Muscle layer of duodenum (tissue), 2 donors: Measurements from ENCODE around the gene CPED1.

Experiments
- H3K27ac ChIP-seq: one replicate; pipeline ENCODE4 v1.7.0; 2013; ENCODE audit warnings: mild to moderate bottlenecking, low read length
- H3K27me3 ChIP-seq: one replicate; pipeline ENCODE4 v1.7.0; 2013; ENCODE audit warnings: low read depth, mild to moderate bottlenecking, control low read depth, low read length
- H3K36me3 ChIP-seq, 2 donors: one replicate each; pipeline ENCODE4 v1.7.0; 2013; ENCODE audit warnings: low read length in 2 of 2, control low read depth in 1 of 2, mild to moderate bottlenecking in 1 of 2; ENCODE audit not compliant: insufficient read depth in 2 of 2, control insufficient read depth in 1 of 2
- H3K4me1 ChIP-seq, 2 donors: one replicate each; pipeline ENCODE4 v1.7.0; 2013; ENCODE audit warnings: low read length in 2 of 2, mild to moderate bottlenecking in 2 of 2, control low read depth in 1 of 2, moderate library complexity in 1 of 2; ENCODE audit not compliant: insufficient read depth in 2 of 2, control insufficient read depth in 1 of 2
- H3K4me3 ChIP-seq, 2 donors: one replicate each; pipeline ENCODE4 v1.7.0; 2013; ENCODE audit warnings: low read length in 2 of 2, low read depth in 1 of 2, mild to moderate bottlenecking in 1 of 2
- H3K9me3 ChIP-seq, 2 donors: one replicate each; pipeline ENCODE4 v1.7.0; 2013; ENCODE audit warnings: low read length in 2 of 2, control low read depth in 1 of 2, mild to moderate bottlenecking in 1 of 2; ENCODE audit not compliant: control insufficient read depth in 1 of 2
- donor health status: healthy.

The CPED1 gene

DNA sequence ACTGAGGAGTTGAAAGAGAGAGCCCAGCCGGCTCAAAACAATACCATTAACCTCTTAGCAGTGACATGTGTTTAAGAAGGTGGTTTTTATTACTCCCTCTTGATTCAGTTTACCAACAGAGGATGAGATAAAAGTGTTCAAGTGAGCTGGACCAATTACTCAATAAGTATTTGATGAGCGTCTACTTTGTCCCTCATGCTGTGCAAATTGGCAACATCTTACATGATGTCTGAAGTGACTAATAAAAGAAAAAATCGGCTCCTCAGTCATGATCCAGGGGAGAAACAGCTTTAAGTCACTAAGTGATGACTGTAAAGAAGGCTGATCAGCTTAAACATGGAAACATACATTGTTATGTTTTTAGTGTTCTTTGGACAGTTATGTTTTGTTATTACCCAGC is 348.1 kb downstream of the CPED1 start:
- no peaks in the 10 kb centered on the region for H3K9me3 ChIP-seq
- no peak overlapping the region for H3K27ac ChIP-seq
- H3K36me3 ChIP-seq: no peaks in the 10 kb centered on the region
- H3K4me3 ChIP-seq: no peak overlapping the region
- H3K27me3 ChIP-seq: peaks cover 14% of the 10 kb centered on the region
- no peaks in the 10 kb centered on the region for H3K4me1 ChIP-seq

DNA sequence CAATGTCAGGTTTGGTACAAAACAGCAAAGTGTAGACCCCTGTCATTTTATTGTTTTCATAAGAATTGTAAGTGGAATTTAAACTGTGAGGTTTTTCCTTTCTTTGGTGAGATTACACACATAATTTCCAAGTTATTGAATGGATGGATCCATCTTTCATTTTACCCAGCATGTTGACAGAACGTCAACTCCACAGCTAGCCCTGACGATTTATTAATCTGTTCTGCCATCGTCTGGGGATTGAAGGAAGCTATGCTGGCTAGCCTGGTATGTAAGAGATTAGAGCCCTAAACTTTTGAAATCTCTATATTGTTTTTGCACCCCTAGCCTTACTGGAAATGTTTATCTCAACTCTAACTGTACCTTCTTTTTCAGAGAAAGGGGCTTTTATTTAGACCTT is 348.9 kb downstream of the CPED1 start:
- H3K4me1 ChIP-seq: no peaks in the 10 kb centered on the region
- no peaks in the 10 kb centered on the region for H3K36me3 ChIP-seq
- H3K27ac ChIP-seq: no peak overlapping the region

DNA sequence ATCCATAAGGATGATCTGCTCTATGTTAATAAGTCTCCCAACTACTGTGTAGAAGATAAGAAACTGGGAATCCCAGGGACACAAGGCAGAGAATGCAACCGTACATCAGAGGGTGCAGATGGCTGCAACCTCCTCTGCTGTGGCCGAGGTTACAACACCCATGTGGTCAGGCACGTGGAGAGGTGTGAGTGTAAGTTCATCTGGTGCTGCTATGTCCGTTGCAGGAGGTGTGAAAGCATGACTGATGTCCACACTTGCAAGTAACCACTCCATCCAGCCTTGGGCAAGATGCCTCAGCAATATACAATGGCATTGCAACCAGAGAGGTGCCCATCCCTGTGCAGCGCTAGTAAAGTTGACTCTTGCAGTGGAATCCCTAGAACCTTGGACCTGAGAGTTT is 350.6 kb downstream of the CPED1 start:
- H3K4me3 ChIP-seq: no peak overlapping the region
- peaks cover 4% of the 10 kb centered on the region for H3K27me3 ChIP-seq
- no peaks in the 10 kb centered on the region for H3K9me3 ChIP-seq
- H3K36me3 ChIP-seq: no peaks in the 10 kb centered on the region
- no peaks in the 10 kb centered on the region for H3K4me1 ChIP-seq
- H3K27ac ChIP-seq: no peak overlapping the region

More for the DNA sequence above, 348.9 kb downstream of the CPED1 start:
- Histone ChIP-seq H3K4me3 (no peak overlapping the region), H3K9me3 (no peaks in the 10 kb centered on the region), H3K27me3 (peaks cover 6% of the 10 kb centered on the region)

DNA sequence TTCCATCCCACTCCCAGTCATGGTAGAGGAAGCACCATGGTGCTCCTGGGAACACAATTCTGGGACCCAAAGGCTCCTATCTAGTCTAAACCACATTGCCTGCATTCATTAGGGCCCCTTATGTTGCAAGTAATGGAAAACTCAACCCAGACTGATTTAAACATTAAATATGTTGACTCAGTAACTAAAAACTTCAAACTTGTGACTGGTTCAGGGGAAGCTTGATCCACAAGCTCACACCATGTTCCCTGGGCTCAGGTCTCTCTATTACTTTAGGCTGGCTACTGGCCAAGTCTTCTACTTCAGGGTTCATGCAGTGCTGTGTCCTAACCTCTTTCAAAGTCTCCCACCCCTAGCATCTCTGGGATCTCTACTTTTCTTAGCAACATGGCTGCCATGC is 353.4 kb downstream of the CPED1 start:
- no peaks in the 10 kb centered on the region for H3K4me1 ChIP-seq
- peaks cover 0 to 1% of the 10 kb centered on the region in 2 donors for H3K36me3 ChIP-seq
- H3K4me3 ChIP-seq: no peak overlapping the region
- no peaks in the 10 kb centered on the region for H3K27me3 ChIP-seq
- H3K27ac ChIP-seq: no peak overlapping the region
- no peaks in the 10 kb centered on the region for H3K9me3 ChIP-seq

DNA sequence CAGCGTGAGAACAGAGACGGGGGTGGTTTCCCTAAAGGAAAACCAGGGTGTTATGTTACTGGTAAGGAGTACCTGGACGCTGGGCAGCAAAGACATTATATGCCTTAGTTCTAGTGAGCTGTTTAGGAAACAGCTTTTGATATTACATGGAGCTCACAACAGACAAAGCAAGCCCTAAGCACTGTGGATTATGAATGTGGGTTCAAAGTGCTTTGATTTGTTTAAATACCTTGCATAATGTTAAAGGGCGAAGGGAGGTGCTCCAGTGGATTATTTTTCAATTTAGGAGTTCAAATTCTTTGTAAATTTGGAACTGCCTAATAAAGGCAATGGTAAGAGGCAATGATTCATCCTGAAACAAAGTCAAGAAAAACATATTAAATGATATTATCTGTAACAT is 354.1 kb downstream of the CPED1 start:
- H3K4me1 ChIP-seq: no peaks in the 10 kb centered on the region
- H3K27ac ChIP-seq: no peak overlapping the region
- H3K4me3 ChIP-seq: no peak overlapping the region
- no peaks in the 10 kb centered on the region for H3K9me3 ChIP-seq
- H3K27me3 ChIP-seq: no peaks in the 10 kb centered on the region
- peaks cover 0 to 5% of the 10 kb centered on the region in 2 donors for H3K36me3 ChIP-seq

DNA sequence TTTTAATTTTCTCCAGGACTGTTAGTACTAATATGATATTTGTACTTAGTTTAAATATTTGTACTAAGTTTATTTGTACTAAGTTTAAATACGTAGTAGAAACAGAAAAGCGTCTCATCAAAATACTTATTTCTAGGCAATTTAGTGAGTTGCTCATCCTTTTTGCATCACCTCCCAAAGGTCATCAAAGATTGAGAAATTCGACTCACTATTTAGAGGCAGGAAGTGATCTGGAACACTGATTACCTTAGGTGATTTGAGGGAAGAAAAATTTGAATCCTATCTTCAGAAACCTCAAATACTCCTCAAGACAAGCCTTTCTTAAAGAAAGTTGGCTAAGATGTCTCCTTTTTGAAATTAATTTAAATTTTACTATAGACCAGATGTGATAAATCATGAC is 354.8 kb downstream of the CPED1 start:
- Histone ChIP-seq H3K27me3 (no peaks in the 10 kb centered on the region), H3K36me3 (peaks cover 0 to 5% of the 10 kb centered on the region in 2 donors), H3K4me3 (no peak overlapping the region), H3K4me1 (no peaks in the 10 kb centered on the region), H3K27ac (no peak overlapping the region), H3K9me3 (no peaks in the 10 kb centered on the region)

DNA sequence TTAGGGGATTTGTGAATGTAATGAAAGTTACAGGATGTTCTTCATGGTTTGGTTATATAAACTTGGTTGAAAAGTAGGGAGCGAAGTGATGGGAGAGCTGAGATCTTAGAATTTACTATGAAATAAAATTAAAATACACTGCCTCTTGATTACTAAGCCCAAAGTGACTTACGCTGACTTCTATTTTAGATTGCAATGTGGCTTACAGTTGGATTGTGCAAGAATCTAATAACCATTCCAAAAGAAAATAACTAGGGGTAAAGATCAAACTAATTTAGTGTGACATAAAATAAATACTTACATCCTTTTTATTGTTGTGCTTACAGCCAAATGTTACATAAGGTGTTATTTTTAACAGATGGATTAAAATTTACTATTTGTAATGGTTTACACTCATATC is 355.6 kb downstream of the CPED1 start:
- Histone ChIP-seq H3K27ac (no peak overlapping the region), H3K36me3 (peaks cover 0 to 5% of the 10 kb centered on the region in 2 donors), H3K4me1 (no peaks in the 10 kb centered on the region), H3K9me3 (no peaks in the 10 kb centered on the region), H3K4me3 (no peak overlapping the region), H3K27me3 (no peaks in the 10 kb centered on the region)

DNA sequence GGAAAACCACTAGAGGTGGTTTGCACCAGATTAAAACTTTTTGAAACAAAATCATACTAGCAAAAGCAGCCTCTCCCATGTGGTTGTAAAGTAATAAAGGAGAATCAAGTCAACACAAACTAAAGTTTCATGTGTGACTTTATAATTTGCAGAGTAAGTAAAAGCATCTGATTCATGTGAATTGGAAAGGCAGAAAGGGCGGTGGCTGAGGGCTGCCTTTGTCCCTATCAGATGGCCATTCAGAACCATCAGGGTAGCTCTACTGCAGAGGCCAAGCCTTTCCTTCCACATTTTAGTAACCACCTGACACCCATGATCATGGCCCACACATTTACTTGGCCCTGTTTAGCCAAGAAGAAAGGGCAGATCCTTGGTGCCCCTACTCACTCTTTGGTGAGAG is 356.0 kb downstream of the CPED1 start:
- no peak overlapping the region for H3K4me3 ChIP-seq
- H3K27me3 ChIP-seq: no peaks in the 10 kb centered on the region
- peaks cover 0 to 5% of the 10 kb centered on the region in 2 donors for H3K36me3 ChIP-seq
- no peaks in the 10 kb centered on the region for H3K9me3 ChIP-seq
- no peaks in the 10 kb centered on the region for H3K4me1 ChIP-seq
- no peak overlapping the region for H3K27ac ChIP-seq
